ENCODE results near the gene CGNL1. TPM values are rescaled to one million over a fixed set of nuclear protein-coding genes. Genes with fewer than 3 reads are reported as not detected.

CGNL1 gene
- total and polyA plus RNA-seq, 7 donors: 0.69 to 7.2 (median 2.4) TPM

DNA sequence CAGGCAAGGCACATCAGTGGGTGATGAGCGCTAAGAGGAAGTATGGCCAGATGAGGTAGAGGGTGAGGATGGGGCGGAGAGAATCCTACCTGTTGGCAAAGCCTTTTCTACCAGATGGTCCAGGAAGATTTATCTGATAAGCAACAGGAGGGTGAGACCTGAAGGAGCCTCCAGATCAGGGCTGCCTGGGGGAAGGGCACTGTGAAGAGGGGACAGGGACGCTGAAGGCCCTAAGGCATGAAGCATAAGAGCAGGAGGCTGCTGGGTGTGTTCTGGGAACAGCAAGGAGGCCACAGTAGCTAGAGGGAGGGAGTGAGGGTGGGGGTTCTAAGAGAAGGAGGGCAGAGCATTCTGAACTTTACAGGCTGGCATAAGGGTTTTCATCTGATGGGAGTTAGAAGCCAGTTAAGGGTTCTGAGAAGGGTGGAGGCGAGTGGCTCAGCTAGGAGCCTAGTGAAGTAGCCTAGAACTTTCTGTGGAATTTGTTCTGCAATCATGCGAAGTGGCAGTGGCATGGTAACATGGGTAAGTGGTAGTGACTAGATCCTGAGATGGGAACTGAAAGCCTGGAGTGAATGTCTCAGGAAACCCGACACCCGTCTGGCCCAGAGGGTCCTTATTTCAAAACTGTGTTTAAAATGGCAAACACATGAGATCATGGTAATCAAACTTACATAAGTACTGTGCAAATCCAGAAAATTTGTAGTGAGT is 29.9 kb downstream of the CGNL1 start:
- H3K36me3 ChIP-seq: no peaks in the 10 kb centered on the region
- TF ChIP-seq POLR2AphosphoS5 (IDR thresholded peaks at IDR 0.05) (no peak), EP300 (IDR thresholded peaks at IDR 0.05) (no peak), CTCF (IDR thresholded peaks at IDR 0.05) (no peak), POLR2A (IDR thresholded peaks at IDR 0.05) (no peak)
- intact Hi-C loops (cut with DNase I): no loop called here
- 76 to 79% methylated on average over 7 of the region's 7 CpGs for WGBS, 2 donors
- no peak overlapping the region for H3K4me3 ChIP-seq
- no peaks in the 10 kb centered on the region for H3K27me3 ChIP-seq
- peaks cover 0 to 4% (median 2%) of the 10 kb centered on the region in 4 donors for H3K4me1 ChIP-seq
- no peak for DNase-seq
- no peak overlapping the region for H3K27ac ChIP-seq
- no peaks in the 10 kb centered on the region for H3K9me3 ChIP-seq

- Histone ChIP-seq H3K27me3 (no peaks in the 10 kb centered on the region), H3K9me3 (no peaks in the 10 kb centered on the region), H3K36me3 (no peaks in the 10 kb centered on the region), H3K4me3 (no peak overlapping the region), H3K27ac (no peak overlapping the region), H3K4me1 (no peaks in the 10 kb centered on the region)
- WGBS, 2 donors: 26 to 53% methylated on average over 3 of the region's 3 CpGs
- intact Hi-C loops (cut with DNase I): no loop called here
- no peak for DNase-seq
- TF ChIP-seq POLR2A (IDR thresholded peaks at IDR 0.05) (no peak), EP300 (IDR thresholded peaks at IDR 0.05) (no peak), CTCF (IDR thresholded peaks at IDR 0.05) (no peak), POLR2AphosphoS5 (IDR thresholded peaks at IDR 0.05) (no peak)
Observed at GRCh38 chr15:57410373-57410772, 34.1 kb downstream of the CGNL1 start.

GRCh38 chr15:57411945-57412768 is 35.9 kb downstream of the CGNL1 start:
- no peaks in the 10 kb centered on the region for H3K9me3 ChIP-seq
- H3K27ac ChIP-seq: no peak overlapping the region
- no peaks in the 10 kb centered on the region for H3K36me3 ChIP-seq
- intact Hi-C loops (cut with DNase I): no loop called here
- H3K4me3 ChIP-seq: no peak overlapping the region
- TF ChIP-seq POLR2AphosphoS5 (IDR thresholded peaks at IDR 0.05) (no peak), EP300 (IDR thresholded peaks at IDR 0.05) (no peak), POLR2A (IDR thresholded peaks at IDR 0.05) (no peak), CTCF (IDR thresholded peaks at IDR 0.05) (no peak)
- no peak for DNase-seq
- no peaks in the 10 kb centered on the region for H3K27me3 ChIP-seq
- 80 to 87% methylated on average over 12 of the region's 12 CpGs for WGBS, 2 donors
- H3K4me1 ChIP-seq: no peaks in the 10 kb centered on the region

DNA sequence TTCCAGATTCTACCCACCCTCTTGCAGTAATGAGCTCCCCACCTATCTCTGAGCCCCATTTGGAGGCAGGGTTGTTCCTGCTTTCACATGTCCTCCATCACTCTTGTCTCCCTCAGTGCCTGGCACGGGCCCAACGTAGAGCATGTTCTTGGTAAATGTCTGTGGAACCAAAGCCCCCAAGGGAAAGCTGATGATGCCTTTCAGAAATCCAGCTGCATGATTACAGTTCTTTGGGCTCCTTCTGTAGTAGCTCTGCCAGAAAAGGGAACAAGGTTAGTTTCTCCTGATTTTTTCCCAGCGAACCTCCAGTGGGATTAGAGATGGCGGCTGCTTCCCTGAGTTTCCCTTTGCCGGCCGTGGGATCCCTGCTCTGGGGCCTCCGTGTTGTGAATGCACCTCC is 39.3 kb downstream of the CGNL1 start:
- WGBS, 2 donors: 88 to 96% methylated on average over 7 of the region's 7 CpGs
- H3K27me3 ChIP-seq: no peaks in the 10 kb centered on the region
- intact Hi-C loops (cut with DNase I): no loop called here
- no peak for DNase-seq
- H3K27ac ChIP-seq: no peak overlapping the region
- H3K36me3 ChIP-seq: no peaks in the 10 kb centered on the region
- H3K4me1 ChIP-seq: no peaks in the 10 kb centered on the region
- no peak overlapping the region for H3K4me3 ChIP-seq
- TF ChIP-seq POLR2AphosphoS5 (IDR thresholded peaks at IDR 0.05) (no peak), CTCF (IDR thresholded peaks at IDR 0.05) (no peak), EP300 (IDR thresholded peaks at IDR 0.05) (no peak), POLR2A (IDR thresholded peaks at IDR 0.05) (no peak)
- no peaks in the 10 kb centered on the region for H3K9me3 ChIP-seq
